Astrocyte of the cerebellum (primary cell): Measurements from ENCODE around the gene CEBPB.
A peak's percentile ranks its signal among the peaks of the same experiment; 100 is the strongest.

ENCODE experiments used
- DNase-seq: peaks from one replicate; pipeline ENCODE4 v3.0.0-alpha.2; 2011; ENCODE audit warnings: low read depth
- H3K4me3 ChIP-seq: 2 replicates; pipeline ENCODE4 v1.5.1; 2011; ENCODE audit warnings: mild to moderate bottlenecking, low read depth, low read length, moderate library complexity
- in situ Hi-C: cut with HindIII; loops from 2 replicates; pipeline ENCODE4 v1.10.0; 2017; ENCODE audit warnings: low sequenced_read_pairs
- TF ChIP-seq, protein P1 (sequence below): IDR thresholded peaks from 2 replicates; pipeline ENCODE4 v1.5.1; 2012; ENCODE audit warnings: low read length, low read depth, moderate library complexity, mild to moderate bottlenecking; ENCODE audit errors: missing control alignments

Gene CEBPB

GRCh38 chr20:50190251-50191064 is at the start of gene CEBPB:
Gene CEBPB, plus strand, starts transcription at chr20:50190830. Its CDS starts 204 bp downstream, at chr20:50191034.
- TF ChIP-seq, protein P1, sequence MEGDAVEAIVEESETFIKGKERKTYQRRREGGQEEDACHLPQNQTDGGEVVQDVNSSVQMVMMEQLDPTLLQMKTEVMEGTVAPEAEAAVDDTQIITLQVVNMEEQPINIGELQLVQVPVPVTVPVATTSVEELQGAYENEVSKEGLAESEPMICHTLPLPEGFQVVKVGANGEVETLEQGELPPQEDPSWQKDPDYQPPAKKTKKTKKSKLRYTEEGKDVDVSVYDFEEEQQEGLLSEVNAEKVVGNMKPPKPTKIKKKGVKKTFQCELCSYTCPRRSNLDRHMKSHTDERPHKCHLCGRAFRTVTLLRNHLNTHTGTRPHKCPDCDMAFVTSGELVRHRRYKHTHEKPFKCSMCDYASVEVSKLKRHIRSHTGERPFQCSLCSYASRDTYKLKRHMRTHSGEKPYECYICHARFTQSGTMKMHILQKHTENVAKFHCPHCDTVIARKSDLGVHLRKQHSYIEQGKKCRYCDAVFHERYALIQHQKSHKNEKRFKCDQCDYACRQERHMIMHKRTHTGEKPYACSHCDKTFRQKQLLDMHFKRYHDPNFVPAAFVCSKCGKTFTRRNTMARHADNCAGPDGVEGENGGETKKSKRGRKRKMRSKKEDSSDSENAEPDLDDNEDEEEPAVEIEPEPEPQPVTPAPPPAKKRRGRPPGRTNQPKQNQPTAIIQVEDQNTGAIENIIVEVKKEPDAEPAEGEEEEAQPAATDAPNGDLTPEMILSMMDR = peak; percentile 69

GRCh38 chr20:50141018-50141675 is 49.5 kb upstream of the CEBPB start:
- no peak overlapping the region for H3K4me3 ChIP-seq
- TF ChIP-seq, protein P1 = no peak
- DNase-seq = no peak
- in situ Hi-C loops = no loop called here

More at GRCh38 chr20:50190251-50191064, at the start of gene CEBPB:
- peak within 1 kb of the TSS; percentile 91 for H3K4me3 ChIP-seq
- in situ Hi-C loops = no loop called here
- DNase-seq = peak; percentile 64

DNA sequence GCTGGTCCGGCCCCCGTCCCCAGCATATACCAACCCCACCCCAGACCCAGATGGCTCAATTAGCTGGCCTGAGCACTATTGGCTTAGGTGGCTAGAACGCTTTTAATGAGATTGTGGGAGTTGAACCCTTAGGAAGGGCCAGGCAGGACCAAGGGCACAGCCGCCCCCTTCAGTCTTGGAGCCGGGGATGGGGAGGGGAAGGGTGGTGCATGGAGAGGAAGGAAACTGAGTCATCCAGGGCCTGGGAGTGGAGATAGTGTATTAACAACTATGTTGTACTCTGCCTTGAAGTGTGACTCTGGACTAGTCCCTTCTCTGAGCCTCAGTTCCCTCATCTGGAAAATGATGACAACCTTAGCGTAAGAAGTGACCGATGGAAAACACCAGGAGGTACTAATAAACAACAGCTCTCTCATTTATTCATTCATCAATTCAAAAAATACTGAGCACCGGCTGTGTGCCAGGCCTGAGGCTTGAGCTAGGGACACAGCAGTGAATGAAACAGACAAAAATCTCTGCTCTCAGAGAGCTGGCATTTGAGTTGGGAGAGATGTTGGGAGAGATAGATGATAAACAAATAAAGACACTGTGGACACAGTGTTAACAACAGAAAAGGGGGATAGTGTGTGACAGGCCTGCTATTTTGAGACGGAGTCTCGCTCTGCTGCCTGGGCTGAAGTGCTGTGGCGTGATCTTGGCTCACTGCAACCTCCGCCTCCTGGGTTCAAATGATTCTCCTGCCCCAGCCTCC is 48.6 kb upstream of the CEBPB start:
- no peak overlapping the region for H3K4me3 ChIP-seq
- DNase-seq = no peak
- in situ Hi-C loops = no loop called here
- TF ChIP-seq, protein P1 = no peak

- H3K4me3 ChIP-seq = no peak overlapping the region
- in situ Hi-C loops = no loop called here
- TF ChIP-seq, protein P1 = no peak
- no peak for DNase-seq
Measured at GRCh38 chr20:50142812-50143211, 47.8 kb upstream of the CEBPB start.

DNA sequence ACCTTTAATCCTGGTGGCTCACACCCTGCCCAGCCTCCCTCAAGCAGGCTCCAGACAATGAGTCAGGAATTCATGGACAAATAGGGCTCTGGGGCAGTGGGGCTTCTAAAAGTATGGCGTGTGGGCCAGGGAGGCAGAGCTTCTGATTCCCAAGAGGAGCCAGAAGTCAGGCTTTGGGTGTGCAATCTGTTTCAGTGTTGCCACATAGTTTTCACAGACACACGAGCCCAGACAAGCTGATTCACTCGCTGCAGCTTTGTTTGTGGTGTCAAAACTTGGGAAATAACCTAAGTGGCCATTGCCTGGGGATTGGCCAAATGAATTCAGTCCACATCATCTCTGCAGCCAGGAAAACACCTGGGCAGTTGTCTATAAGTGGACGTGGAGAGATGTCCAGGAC is 46.3 kb upstream of the CEBPB start:
- DNase-seq = peak; percentile 86
- TF ChIP-seq, protein P1 = no peak
- in situ Hi-C loops = no loop called here
- H3K4me3 ChIP-seq = no peak overlapping the region

DNA sequence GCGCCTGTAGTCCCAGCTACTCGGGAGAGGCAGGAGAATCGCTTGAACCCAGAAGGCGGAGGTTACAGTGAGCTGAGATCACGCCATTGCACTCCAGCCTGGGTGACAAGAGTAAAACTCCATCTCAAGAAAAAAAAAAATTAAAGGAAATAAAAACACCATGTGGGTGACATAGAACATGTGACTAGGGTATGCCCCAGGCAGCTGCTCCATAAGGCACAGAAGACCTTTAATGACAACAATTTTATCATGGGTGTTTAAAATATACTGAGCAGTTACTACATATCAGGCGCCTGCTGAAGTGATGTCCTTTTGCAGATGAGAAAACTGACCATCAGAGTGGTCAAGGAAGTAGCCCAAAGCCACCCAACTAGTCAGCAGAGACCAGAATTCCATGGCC is 45.1 kb upstream of the CEBPB start:
- TF ChIP-seq, protein P1 = no peak
- in situ Hi-C loops = no loop called here
- DNase-seq = no peak
- H3K4me3 ChIP-seq = no peak overlapping the region
